ACC112 (cell line): ENCODE measurements around the gene CLC.
"Not testable (repeated sequence)": the region's sequence is repeated elsewhere in the genome, so short reads cannot be mapped to it uniquely, and the experiment has no call there.

Source experiments
- H2AFZ ChIP-seq: fragments of 200-600 bp; sonication (generic); one replicate; pipeline ENCODE4 v1.6.0; 2017; ENCODE audit warnings: antibody characterized with exemption, low read length; ENCODE audit not compliant: unreplicated experiment
- H3K27ac ChIP-seq: fragments of 200-600 bp; sonication (generic); 2 replicates; pipeline ENCODE4 v1.5.1; 2014; ENCODE audit warnings: low read depth, mild to moderate bottlenecking, antibody characterized with exemption, low read length, moderate library complexity
- H3K27me3 ChIP-seq: fragments of 200-600 bp; sonication (generic); 2 replicates; pipeline ENCODE4 v1.6.1; 2014; ENCODE audit warnings: mild to moderate bottlenecking, antibody characterized with exemption, low read length, moderate library complexity, mixed read lengths; ENCODE audit not compliant: insufficient read depth
- H3K36me3 ChIP-seq: fragments of 200-600 bp; sonication (generic); 2 replicates; pipeline ENCODE4 v1.6.1; 2016; ENCODE audit warnings: mild to moderate bottlenecking, antibody characterized with exemption, low read length, moderate library complexity, mixed read lengths; ENCODE audit not compliant: insufficient read depth
- H3K4me1 ChIP-seq: fragments of 200-600 bp; sonication (generic); one replicate; pipeline ENCODE4 v1.6.1; 2016; ENCODE audit warnings: low read length, mixed read lengths; ENCODE audit not compliant: insufficient read depth, unreplicated experiment, control insufficient read depth
- H3K4me3 ChIP-seq: fragments of 200-600 bp; sonication (generic); 2 replicates; pipeline ENCODE4 v1.5.1; 2014; ENCODE audit warnings: mild to moderate bottlenecking, low read depth, low read length
- H3K79me2 ChIP-seq: fragments of 200-600 bp; sonication (generic); one replicate; pipeline ENCODE4 v1.6.0; 2016; ENCODE audit warnings: low read length; ENCODE audit not compliant: control insufficient read depth, unreplicated experiment, insufficient read depth

CLC gene

GRCh38 chr19:39704181-39705044 is 33.4 kb downstream of the CLC start, which contains the start of gene LGALS14:
LGALS14 (plus strand) TSS chr19:39704481; CDS start chr19:39704529, 48 bp downstream.
- Histone ChIP-seq H3K27ac (no peak within 1 kb of the TSS), H3K27me3 (peaks cover 40% of the 10 kb centered on the region), H3K4me1 (no peaks in the 10 kb centered on the region)

GRCh38 chr19:39701291-39701690 is 36.5 kb downstream of the CLC start:
- Histone ChIP-seq H3K4me1 (no peaks in the 10 kb centered on the region), H3K4me3 (no peak overlapping the region), H3K27ac (no peak overlapping the region), H3K36me3 (no peaks in the 10 kb centered on the region), H2AFZ (no peak overlapping the region), H3K27me3 (peaks cover 38% of the 10 kb centered on the region), H3K79me2 (no peaks in the 10 kb centered on the region)

More at GRCh38 chr19:39704181-39705044, 33.4 kb downstream of the CLC start, which contains the start of gene LGALS14:
- Histone ChIP-seq H3K79me2 (no peaks in the 10 kb centered on the region), H3K4me3 (no peak within 1 kb of the TSS), H2AFZ (no peak within 1 kb of the TSS), H3K36me3 (no peaks in the 10 kb centered on the region)

- no peaks in the 10 kb centered on the region for H3K79me2 ChIP-seq
- no peak overlapping the region for H2AFZ ChIP-seq
- H3K27ac ChIP-seq, result no peak overlapping the region
- H3K36me3 ChIP-seq, result no peaks in the 10 kb centered on the region
- no peak overlapping the region for H3K4me3 ChIP-seq
- no peaks in the 10 kb centered on the region for H3K4me1 ChIP-seq
- H3K27me3 ChIP-seq, result peaks cover 58% of the 10 kb centered on the region
These were observed 39.3 kb downstream of the CLC start for GRCh38 chr19:39698535-39698934.

- Histone ChIP-seq H3K27me3 (peaks cover 71% of the 10 kb centered on the region), H2AFZ (no peak overlapping the region), H3K4me1 (no peaks in the 10 kb centered on the region), H3K36me3 (no peaks in the 10 kb centered on the region), H3K4me3 (no peak overlapping the region), H3K79me2 (no peaks in the 10 kb centered on the region), H3K27ac (no peak overlapping the region)
These were observed 41.4 kb downstream of the CLC start for GRCh38 chr19:39696387-39696786.

GRCh38 chr19:39695759-39696158 is 42.1 kb downstream of the CLC start:
- Histone ChIP-seq H3K27ac (no peak overlapping the region), H2AFZ (no peak overlapping the region), H3K4me1 (no peaks in the 10 kb centered on the region), H3K4me3 (no peak overlapping the region), H3K79me2 (no peaks in the 10 kb centered on the region), H3K27me3 (peaks cover 73% of the 10 kb centered on the region), H3K36me3 (no peaks in the 10 kb centered on the region)

GRCh38 chr19:39692822-39693221 is 45.0 kb downstream of the CLC start:
- Histone ChIP-seq H3K27me3 (peaks cover 60% of the 10 kb centered on the region), H3K4me3 (no peak overlapping the region), H3K4me1 (no peaks in the 10 kb centered on the region), H3K27ac (no peak overlapping the region), H3K36me3 (no peaks in the 10 kb centered on the region), H2AFZ (no peak overlapping the region), H3K79me2 (no peaks in the 10 kb centered on the region)

- H3K4me3 ChIP-seq, result no peak overlapping the region
- no peaks in the 10 kb centered on the region for H3K79me2 ChIP-seq
- peaks cover 54% of the 10 kb centered on the region for H3K27me3 ChIP-seq
These were observed 45.7 kb downstream of the CLC start for GRCh38 chr19:39692166-39692565.

GRCh38 chr19:39688637-39689036 is 49.2 kb downstream of the CLC start:
- peaks cover 52% of the 10 kb centered on the region for H3K27me3 ChIP-seq
- H3K36me3 ChIP-seq, H3K4me1 ChIP-seq, H3K27ac ChIP-seq, H3K4me3 ChIP-seq, H3K79me2 ChIP-seq, H2AFZ ChIP-seq: not testable (repeated sequence)

More at GRCh38 chr19:39692166-39692565, 45.7 kb downstream of the CLC start:
- H2AFZ ChIP-seq, result no peak overlapping the region
- H3K4me1 ChIP-seq, result no peaks in the 10 kb centered on the region
- no peak overlapping the region for H3K27ac ChIP-seq
- no peaks in the 10 kb centered on the region for H3K36me3 ChIP-seq

GRCh38 chr19:39686739-39687138 is 51.1 kb downstream of the CLC start:
- Histone ChIP-seq H3K27ac (no peak overlapping the region), H3K4me3 (no peak overlapping the region), H3K27me3 (peaks cover 43% of the 10 kb centered on the region), H3K36me3 (no peaks in the 10 kb centered on the region), H2AFZ (no peak overlapping the region), H3K79me2 (no peaks in the 10 kb centered on the region), H3K4me1 (no peaks in the 10 kb centered on the region)

- Histone ChIP-seq H2AFZ (no peak overlapping the region), H3K36me3 (no peaks in the 10 kb centered on the region), H3K27me3 (peaks cover 35% of the 10 kb centered on the region), H3K79me2 (no peaks in the 10 kb centered on the region), H3K4me1 (no peaks in the 10 kb centered on the region), H3K27ac (no peak overlapping the region), H3K4me3 (no peak overlapping the region)
These were observed 53.6 kb downstream of the CLC start for GRCh38 chr19:39684267-39684666.

- no peak overlapping the region for H3K4me3 ChIP-seq
- H3K79me2 ChIP-seq, result no peaks in the 10 kb centered on the region
- H3K4me1 ChIP-seq, result no peaks in the 10 kb centered on the region
These were observed 56.4 kb downstream of the CLC start for GRCh38 chr19:39681416-39681815.

More at GRCh38 chr19:39681416-39681815, 56.4 kb downstream of the CLC start:
- H3K36me3 ChIP-seq, result no peaks in the 10 kb centered on the region
- peaks cover 36% of the 10 kb centered on the region for H3K27me3 ChIP-seq
- H2AFZ ChIP-seq, result no peak overlapping the region
- no peak overlapping the region for H3K27ac ChIP-seq
